ENCODE data around the gene GMPPA.

DNA sequence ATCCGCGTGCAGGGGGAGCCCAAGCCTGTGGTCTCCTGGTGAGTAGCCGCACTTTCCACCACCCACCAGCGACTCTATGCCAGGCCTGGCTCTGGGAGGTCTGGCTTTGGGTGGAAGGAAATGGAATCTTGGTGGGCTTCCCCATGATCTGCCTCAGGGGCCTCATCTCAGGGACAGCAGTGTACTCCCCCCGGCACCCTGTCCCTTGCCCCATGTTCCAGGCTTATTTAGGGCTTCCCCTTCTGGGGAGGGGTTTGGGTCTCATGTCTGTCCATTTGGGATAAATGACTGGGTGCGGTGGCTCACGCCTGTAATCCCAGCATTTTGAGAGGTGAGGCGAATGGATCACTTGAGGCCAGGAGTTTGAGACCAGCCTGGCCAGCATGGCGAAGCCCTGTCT is 36.3 kb upstream of the GMPPA start:
- TF ChIP-seq YY1 (IDR thresholded peaks at IDR 0.05; ENCODE audit: insufficient read depth, insufficient read length) (no peak), SUZ12 (IDR thresholded peaks at IDR 0.05; ENCODE audit: extremely low read depth, insufficient read depth, insufficient read length) (no peak), ZNF274 (IDR thresholded peaks at IDR 0.05; ENCODE audit: low read depth, low read length) (no peak)
